ENCODE measurements around the gene ADPRS.

Gene ADPRS

GRCh38 chr1:36128905-36129206 is 40.2 kb downstream of the ADPRS start:
- no peak for DNase-seq (ENCODE audit: extremely low read depth in 1 of 2, low read depth in 1 of 2)

DNA sequence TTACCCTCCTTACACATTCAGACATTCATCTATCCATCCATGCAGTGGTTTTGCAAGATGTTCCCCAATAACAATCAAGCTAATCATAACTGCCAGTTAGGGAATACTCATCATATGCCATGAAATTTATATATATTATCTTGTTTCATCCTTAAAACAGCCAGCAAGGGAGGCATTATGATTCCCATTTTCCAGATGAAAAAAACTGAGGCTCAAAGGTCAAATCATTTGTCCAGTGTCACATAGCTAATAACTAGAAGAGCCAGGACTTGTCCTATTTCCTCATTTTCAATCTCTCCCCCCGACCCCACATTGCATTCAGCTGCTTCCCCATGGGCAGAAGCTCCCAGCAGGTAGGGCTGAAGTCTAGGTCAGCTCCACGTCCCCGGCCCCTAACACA is 43.3 kb downstream of the ADPRS start:
- no peak for DNase-seq (ENCODE audit: extremely low read depth in 1 of 2, low read depth in 1 of 2)

DNA sequence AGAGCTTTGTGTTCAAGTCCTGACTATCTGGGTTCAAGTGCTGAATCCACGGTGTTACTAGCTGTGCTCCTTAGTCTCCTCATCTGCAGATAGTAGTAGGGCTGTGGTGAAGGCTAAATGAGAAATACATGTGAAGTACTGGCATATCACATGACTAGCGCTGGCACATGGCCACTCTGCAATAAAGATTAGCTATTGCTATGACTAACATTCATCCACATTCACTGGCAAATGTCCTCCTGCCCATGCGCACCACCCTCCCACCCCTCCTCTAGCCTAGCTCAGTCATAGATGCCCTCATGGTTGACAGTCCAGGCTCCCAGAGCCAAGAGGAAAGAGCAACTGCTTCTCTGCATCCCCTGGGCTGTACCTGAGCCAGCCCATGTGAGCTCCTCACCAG is 44.8 kb downstream of the ADPRS start:
- no peak for DNase-seq (ENCODE audit: extremely low read depth in 1 of 2, low read depth in 1 of 2)

GRCh38 chr1:36134031-36134430 is 45.3 kb downstream of the ADPRS start:
- no peak for DNase-seq (ENCODE audit: extremely low read depth in 1 of 2, low read depth in 1 of 2)

DNA sequence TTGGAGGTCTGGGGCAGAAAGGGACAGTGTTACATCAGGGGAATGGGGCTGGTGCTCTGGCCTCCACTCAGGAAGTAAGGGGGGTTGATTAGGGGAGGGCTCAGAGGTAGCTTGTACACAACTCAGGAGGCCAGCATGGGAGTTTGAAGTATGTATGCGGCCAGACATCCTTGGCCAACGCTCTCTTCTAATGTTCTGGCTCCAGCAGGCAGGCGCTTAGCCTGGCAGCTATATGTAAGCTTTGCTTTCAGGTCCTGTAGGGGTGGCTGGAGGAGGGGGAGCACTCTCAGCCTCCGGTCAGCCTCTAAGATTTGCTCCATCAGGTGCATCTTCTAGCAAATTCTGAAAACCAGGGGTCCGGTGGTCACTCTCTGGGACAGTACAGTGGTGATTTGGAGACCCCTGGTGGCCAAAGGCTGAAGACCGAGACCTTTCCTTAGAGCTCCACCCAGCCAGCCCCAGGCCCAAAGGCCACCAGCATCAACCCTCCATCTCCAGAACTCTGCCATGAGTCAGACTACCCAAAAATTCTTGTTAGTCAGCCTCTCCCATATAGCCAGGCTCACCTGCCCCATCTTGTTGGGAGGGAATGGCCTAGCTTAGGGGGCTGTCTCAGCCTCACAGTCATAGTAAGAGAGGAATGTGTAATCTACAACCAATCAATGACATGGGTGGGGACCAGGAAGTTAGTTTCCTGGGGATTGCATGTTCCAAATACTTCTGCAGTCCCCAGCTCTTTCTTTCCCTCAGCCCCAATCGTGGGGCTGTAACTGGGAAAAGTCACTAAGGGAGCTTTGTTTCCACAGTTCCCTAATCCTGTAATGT is 46.0 kb downstream of the ADPRS start:
- no peak for DNase-seq (ENCODE audit: extremely low read depth in 1 of 2, low read depth in 1 of 2)

- DNase-seq (ENCODE audit: extremely low read depth in 1 of 2, low read depth in 1 of 2): no peak
Observed at GRCh38 chr1:36135330-36135667, 46.6 kb downstream of the ADPRS start.

GRCh38 chr1:36135796-36136195 is 47.1 kb downstream of the ADPRS start:
- DNase-seq (ENCODE audit: extremely low read depth in 1 of 2, low read depth in 1 of 2): no peak

DNA sequence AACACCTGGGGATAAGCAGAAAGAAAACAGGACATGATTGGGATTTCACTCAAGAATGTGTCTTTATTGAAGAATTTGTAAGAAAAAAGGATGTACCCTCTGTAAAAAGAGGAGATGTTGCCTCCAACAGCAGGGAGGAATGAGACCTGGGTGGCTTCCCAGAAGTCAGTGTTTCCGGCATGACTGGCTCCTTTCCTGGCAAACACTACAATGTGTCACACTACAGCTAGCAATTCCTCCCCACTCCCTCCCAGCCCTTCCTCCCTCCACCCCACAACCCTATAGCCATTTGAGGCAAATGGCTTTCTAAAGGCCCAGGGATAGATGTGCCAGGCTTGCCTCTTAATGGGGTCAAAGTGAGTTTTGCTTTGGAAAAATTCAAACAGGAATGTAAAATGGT is 47.8 kb downstream of the ADPRS start:
- DNase-seq (ENCODE audit: extremely low read depth in 1 of 2, low read depth in 1 of 2): no peak

DNA sequence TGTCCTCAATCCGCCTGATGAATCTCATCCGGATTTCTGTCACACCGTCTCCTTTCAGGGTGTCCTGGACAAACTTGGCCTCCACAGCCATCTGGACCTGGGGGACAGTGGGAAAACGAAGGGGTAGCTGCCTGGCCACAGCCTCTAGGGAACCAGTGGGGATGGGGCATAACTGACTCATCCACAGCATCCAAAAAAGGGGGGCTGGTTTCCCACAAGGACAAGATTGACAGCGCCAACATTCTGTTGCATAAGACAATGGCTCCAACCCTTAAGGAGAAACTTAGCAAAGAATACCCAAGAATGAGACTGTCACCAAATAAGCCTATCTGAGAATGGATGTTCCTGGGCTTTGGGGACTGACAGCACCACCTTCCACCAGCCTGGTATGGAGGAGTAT is 48.5 kb downstream of the ADPRS start:
- no peak for DNase-seq (ENCODE audit: extremely low read depth in 1 of 2, low read depth in 1 of 2)

GRCh38 chr1:36137776-36138175 is 49.1 kb downstream of the ADPRS start:
- DNase-seq (ENCODE audit: extremely low read depth in 1 of 2, low read depth in 1 of 2): no peak

DNA sequence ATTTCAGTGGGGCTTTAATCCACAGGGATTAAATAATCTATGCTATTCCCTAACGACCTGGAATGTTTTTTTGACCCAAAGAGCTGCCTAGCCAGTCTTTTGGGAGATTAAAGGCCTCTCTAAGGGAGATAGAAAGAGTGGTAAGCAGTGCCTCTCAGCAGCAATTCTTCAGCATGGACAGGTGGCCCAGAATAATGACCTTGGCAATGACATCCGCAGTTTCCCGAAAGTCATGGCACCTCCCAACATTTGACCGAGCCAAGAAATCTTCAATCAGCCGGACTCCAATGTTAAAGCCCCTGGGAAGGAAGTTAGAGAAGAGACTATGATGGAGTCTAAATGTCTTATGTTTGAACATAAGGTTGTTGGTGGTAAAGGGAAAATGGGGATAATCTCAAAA is 50.8 kb downstream of the ADPRS start:
- DNase-seq (ENCODE audit: extremely low read depth in 1 of 2, low read depth in 1 of 2): no peak

DNA sequence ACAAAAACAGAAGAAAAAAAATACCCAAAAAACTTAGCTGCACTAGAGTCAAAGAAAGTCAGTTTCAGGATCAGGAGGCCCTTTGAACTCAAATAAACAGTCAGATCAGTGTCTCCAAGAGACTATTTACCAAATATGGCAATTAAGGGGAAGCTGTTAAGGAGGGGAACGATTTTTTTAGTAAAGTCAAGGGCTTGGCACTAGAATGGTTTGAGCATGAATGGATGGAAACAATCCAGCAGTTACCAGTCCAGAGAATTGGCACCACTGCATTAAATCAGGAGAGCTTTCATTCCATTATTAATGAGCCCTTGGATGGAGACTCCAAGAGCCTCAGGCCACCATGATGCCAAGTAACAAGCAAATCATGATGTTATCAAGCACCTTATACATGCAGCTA is 53.4 kb downstream of the ADPRS start:
- DNase-seq (ENCODE audit: extremely low read depth in 1 of 2, low read depth in 1 of 2): no peak

GRCh38 chr1:36143424-36143823 is 54.7 kb downstream of the ADPRS start:
- DNase-seq (ENCODE audit: extremely low read depth in 1 of 2, low read depth in 1 of 2): no peak

Measured in activated CD8-positive, alpha-beta memory T cell treated with anti-CD3 and anti-CD28 coated beads for 1 hour (primary cell).